VCaP (cell line): Measurements from ENCODE around the gene SERPINE2.

Source experiments
- H3K27ac ChIP-seq: fragments of 450-650 bp; 2 replicates; pipeline ENCODE4 v1.5.1; 2017
- TF ChIP-seq, protein P1 (sequence below): fragments of 450-650 bp; conservative IDR thresholded peaks from 2 replicates; pipeline ENCODE4 v1.5.1; 2017; ENCODE audit warnings: mild to moderate bottlenecking, moderate library complexity

The SERPINE2 gene

DNA sequence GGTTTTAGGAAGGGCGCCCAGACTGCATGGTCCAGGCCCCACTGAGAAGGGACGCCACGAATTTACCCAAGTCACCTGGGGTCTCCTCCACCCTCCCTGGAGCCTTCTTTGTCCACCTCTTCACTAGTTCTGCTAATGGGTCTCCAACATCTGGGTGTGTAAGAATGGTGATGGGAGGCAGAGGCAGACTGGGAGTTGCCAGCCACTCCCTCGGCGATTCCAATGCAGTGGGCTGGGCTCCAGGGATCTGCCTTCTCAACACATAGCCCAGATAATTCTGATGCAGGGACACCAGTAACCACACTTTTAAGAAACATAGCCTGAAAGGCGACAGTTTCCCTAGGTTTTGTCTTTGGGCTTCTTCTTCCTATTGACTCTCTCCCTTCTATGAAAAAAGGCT is 42.7 kb downstream of the SERPINE2 start:
- no peak overlapping the region for H3K27ac ChIP-seq
- TF ChIP-seq, protein P1, sequence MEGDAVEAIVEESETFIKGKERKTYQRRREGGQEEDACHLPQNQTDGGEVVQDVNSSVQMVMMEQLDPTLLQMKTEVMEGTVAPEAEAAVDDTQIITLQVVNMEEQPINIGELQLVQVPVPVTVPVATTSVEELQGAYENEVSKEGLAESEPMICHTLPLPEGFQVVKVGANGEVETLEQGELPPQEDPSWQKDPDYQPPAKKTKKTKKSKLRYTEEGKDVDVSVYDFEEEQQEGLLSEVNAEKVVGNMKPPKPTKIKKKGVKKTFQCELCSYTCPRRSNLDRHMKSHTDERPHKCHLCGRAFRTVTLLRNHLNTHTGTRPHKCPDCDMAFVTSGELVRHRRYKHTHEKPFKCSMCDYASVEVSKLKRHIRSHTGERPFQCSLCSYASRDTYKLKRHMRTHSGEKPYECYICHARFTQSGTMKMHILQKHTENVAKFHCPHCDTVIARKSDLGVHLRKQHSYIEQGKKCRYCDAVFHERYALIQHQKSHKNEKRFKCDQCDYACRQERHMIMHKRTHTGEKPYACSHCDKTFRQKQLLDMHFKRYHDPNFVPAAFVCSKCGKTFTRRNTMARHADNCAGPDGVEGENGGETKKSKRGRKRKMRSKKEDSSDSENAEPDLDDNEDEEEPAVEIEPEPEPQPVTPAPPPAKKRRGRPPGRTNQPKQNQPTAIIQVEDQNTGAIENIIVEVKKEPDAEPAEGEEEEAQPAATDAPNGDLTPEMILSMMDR, result no peak

DNA sequence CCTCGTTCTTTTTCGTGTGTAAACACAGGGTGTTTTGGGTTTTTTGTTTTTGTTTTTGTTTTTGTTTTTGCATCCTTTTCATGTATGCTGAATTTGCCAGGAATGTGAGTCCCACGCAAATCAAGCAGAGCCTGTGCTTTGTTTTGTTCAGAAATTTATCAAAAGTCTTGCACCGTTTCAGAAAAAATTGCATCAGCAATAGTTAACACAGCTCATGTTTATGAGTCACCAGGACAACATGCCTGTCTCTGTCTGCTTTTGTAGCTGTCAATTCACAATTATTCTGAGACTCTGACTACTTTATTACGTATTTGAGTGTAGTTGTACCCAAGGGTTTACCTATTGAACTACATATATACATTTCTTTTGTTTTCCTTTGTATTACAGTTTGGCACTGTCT is 43.5 kb downstream of the SERPINE2 start:
- TF ChIP-seq, protein P1, result no peak
- no peak overlapping the region for H3K27ac ChIP-seq

DNA sequence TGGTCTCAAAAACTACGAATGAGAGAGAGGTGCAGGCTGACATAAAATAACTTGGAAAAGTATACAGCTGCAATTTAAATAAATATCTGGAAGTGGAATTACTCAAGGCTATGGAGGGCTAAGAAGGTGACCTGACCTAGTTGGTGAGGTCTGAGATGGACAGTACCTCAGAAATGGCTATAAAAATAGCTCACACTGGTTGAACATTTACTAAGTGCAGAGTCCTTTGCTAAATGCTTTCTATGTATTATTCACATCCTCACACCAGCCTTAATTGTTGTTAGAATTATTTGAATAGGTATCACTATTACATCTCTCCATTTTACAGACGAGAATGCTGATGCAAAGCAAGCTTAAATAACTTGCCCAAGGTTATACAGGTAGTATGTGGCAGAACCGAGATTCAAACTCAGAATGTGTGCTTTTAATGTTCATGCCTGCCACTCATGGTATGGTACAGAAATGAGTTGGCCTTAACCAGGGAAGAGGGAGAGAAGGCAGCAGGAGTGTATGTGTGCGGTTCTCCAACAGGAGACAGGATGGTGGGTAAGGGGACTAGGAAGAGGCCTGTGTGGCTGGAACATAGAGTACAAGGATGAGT is 44.4 kb downstream of the SERPINE2 start:
- no peak overlapping the region for H3K27ac ChIP-seq
- TF ChIP-seq, protein P1, result no peak

DNA sequence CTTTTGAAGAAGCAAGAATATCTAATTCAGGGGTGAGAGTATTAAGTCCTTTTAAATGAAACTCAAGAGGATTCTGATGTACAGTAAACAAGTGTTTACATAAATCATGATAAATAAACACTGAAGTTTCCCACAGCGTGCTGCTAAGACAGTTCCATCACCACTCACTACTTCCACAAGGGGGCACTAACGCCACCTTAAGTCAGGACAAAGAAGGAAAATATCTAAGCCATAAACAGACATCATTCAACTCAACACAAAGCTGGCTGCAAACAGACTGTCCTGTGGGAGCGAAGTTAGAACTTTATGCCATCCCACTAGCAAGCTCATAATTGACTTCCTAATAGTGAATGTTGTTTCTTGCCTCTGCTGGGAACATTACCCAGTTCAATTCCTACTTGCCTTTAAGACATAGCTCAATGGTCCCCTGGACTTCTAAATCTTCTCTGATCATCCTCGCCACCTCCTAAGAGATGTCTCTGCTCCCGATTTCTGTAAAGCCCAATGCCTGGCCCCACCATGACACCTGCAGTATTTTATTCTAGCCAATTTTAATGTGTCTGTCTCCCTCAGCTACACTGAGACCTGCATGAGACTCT is 45.4 kb downstream of the SERPINE2 start:
- H3K27ac ChIP-seq, result no peak overlapping the region
- TF ChIP-seq, protein P1, result peak; percentile 87

DNA sequence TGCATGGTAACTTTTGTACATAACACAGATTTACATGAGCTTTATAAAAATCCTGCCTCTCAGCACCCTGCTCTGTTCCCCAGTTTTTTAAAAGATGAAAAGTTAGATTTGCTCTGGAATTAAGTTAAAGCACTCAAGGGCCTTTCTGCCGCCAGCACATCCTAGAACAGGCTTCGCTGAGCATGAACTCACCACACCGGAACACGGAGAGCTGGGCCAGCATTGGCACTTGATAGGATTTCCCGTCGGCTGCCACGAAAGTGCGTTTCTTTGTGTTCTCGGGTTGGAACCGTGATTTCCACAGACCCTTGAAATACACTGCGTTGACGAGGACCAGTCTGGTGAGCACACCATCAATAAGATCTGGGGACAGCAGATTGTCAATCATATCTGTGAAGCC is 47.5 kb downstream of the SERPINE2 start:
- H3K27ac ChIP-seq, result no peak overlapping the region
- TF ChIP-seq, protein P1, result no peak

DNA sequence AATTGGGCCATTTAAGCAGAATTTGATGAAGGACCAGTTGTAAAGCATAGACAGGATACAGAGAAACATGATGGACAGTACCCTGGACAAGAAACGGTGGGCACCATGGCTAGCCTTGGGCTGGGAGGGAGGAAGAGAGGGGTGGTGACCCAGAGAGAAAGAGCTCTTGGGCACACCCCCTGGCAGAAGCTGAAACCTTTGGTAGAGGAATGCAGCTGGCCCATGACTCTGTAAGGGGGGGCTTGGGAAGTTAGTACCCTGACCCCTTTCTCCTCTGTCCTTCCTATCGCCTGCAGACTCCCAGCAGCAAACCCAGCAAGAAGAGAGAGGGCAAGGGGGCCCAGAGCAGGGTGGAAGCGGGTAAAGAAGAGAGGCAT is 49.2 kb downstream of the SERPINE2 start:
- TF ChIP-seq, protein P1, result no peak
- no peak overlapping the region for H3K27ac ChIP-seq

DNA sequence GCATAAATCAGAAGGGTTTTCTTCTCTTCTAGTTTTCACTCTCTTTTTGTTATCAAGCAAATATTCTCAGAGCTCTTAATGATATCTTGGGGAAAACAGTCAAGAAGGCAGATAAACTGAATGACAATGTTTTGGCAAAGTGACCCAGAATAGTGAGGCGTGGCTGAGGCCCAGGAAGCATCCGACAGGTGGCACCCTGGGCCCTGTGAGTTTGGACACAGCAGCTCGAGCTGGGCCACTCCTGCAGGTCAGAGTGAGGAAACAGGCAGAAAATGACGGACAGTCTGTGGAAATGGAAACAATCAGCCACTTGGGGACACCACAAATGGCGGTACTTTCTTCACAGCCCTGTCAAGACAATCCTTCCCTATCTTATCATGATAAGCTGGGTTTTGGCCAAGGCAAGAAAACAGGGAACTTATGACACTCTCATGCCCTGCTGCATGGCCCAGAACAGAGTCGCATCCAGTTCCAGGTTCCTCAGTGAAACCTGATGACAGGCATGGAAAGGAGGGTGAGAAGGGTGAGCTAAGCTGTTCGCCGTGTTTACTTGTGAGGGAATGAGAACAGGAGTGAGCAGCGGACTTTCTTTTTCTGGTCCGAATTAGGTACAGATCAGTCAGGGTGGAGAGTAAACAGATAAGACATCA is 49.8 kb downstream of the SERPINE2 start:
- TF ChIP-seq, protein P1, result peak; percentile 77

More for the DNA sequence above, 49.8 kb downstream of the SERPINE2 start:
- no peak overlapping the region for H3K27ac ChIP-seq
